ENCODE data around the gene SGO2. TPM values are rescaled to one million over a fixed set of nuclear protein-coding genes. Genes with fewer than 3 reads are reported as not detected.

SGO2 gene
- total and polyA plus RNA-seq, 9 of the 15 experiments (the other 6 are each of a cell fraction or from before 2014, with no cell fraction given): 14.5 to 25.9 (median 16.6) TPM

- H3K4me2 ChIP-seq (ENCODE audit: insufficient read depth, low read length): no peak overlapping the region
- no peak overlapping the region for H2AFZ ChIP-seq (ENCODE audit: low read depth, low read length)
- H3K27ac ChIP-seq (ENCODE audit: extremely low read depth, low read depth, low read length): no peak overlapping the region
- DNase-seq (ENCODE audit: extremely low read depth in 1 of 4, low spot score in 3 of 4): no peak
- H3K36me3 ChIP-seq (ENCODE audit: control insufficient read depth, insufficient read depth, low read length): no peaks in the 10 kb centered on the region
- intact Hi-C loops (cut with micrococcal nuclease) (no loop called here), in situ Hi-C loops (cut with MboI) (no loop called here)
- POLR2A ChIA-PET: no interaction called here
- CTCF ChIA-PET (ENCODE audit: low intra/inter-chr PET ratio): no interaction called here
- H3K4me3 ChIP-seq: no peak overlapping the region
- no peaks in the 10 kb centered on the region for H3K9me3 ChIP-seq (replicated peaks; ENCODE audit: control insufficient read depth, insufficient read depth, low read depth, low read length)
- H3K4me1 ChIP-seq (replicated peaks in 1 of 2; ENCODE audit: control insufficient read depth in 2 of 2, insufficient read depth in 2 of 2, low read length in 2 of 2): no peaks in the 10 kb centered on the region; a peak in 1 of 5 replicates
- no peaks in the 10 kb centered on the region for H4K20me1 ChIP-seq (replicated peaks; ENCODE audit: control insufficient read depth, insufficient read depth, low read length)
- no peak overlapping the region for H3K9ac ChIP-seq (ENCODE audit: insufficient read depth in 1 of 2, low read depth in 2 of 2, low read length in 2 of 2)
- BruUV-seq (replicated peaks): no TSS peak
- TF ChIP-seq ZKSCAN1 (IDR thresholded peaks at IDR 0.05; ENCODE audit: low read depth, low read length) (no peak), SIRT6 (IDR thresholded peaks at IDR 0.05; ENCODE audit: low read depth, low read length) (no peak), ZNF644 (tag; IDR thresholded peaks at IDR 0.05; ENCODE audit: low read depth) (no peak), ZNF707 (CRISPR knock-in tag; conservative IDR thresholded peaks at IDR 0.05) (no peak), ZFP1 (CRISPR knock-in tag; IDR thresholded peaks at IDR 0.05) (no peak), NRF1 (conservative IDR thresholded peaks at IDR 0.05 in 1 of 2, IDR thresholded peaks at IDR 0.05 in 1 of 2) (no peak)
- no peak for FAIRE-seq
- H3K9me1 ChIP-seq (ENCODE audit: control insufficient read depth, insufficient read depth, low read length): no peaks in the 10 kb centered on the region
- WGBS (ENCODE audit: insufficient coverage, low coverage, missing lambda C conversion rate): 25% methylated on average over 9 of the region's 9 CpGs
- no peak for ATAC-seq
- H3K27me3 ChIP-seq (ENCODE audit: control insufficient read depth in 2 of 2, insufficient read depth in 2 of 2, low read length in 2 of 2): no peaks in the 10 kb centered on the region
- H3K79me2 ChIP-seq (ENCODE audit: control insufficient read depth, insufficient read depth, low read length): no peaks in the 10 kb centered on the region
These were observed 61.1 kb downstream of the SGO2 start for GRCh38 chr2:200587007-200587616.

All from K562 (cell line).